Astrocyte (in vitro differentiated cells and primary cell): ENCODE results near the gene ZBTB24.

Experiments used
- EZH2 ChIP-seq: IDR thresholded peaks from 2 replicates; pipeline ENCODE4 v1.6.1; 2012; ENCODE audit warnings: mild to moderate bottlenecking, low read length, inconsistent platforms; ENCODE audit not compliant: insufficient read depth
- TF ChIP-seq, protein P1 (sequence below): IDR thresholded peaks from 2 replicates; pipeline ENCODE4 v1.5.1; 2011; ENCODE audit warnings: low read depth, mild to moderate bottlenecking, inconsistent platforms, low read length, moderate library complexity; ENCODE audit not compliant: insufficient read depth

DNA sequence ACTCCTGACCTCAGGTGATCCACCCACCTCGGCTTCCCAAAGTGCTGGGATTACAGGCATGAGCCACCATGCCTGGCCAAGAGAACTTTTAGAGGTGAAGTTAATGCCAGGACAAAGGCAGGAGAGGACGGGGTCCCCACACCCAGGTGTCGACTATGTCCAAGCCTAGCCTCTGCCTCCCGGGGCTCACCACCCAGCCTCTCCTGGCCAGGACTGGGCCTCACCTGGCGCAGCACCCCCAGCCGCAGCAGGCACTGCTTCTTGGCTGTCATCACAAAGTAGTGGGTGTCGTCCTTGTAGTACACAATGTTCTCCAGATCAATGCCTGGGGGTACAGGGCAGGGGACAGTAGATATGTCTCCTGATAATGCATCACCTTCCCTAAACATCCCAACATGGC is 31.6 kb downstream of the ZBTB24 start:
- TF ChIP-seq, protein P1, sequence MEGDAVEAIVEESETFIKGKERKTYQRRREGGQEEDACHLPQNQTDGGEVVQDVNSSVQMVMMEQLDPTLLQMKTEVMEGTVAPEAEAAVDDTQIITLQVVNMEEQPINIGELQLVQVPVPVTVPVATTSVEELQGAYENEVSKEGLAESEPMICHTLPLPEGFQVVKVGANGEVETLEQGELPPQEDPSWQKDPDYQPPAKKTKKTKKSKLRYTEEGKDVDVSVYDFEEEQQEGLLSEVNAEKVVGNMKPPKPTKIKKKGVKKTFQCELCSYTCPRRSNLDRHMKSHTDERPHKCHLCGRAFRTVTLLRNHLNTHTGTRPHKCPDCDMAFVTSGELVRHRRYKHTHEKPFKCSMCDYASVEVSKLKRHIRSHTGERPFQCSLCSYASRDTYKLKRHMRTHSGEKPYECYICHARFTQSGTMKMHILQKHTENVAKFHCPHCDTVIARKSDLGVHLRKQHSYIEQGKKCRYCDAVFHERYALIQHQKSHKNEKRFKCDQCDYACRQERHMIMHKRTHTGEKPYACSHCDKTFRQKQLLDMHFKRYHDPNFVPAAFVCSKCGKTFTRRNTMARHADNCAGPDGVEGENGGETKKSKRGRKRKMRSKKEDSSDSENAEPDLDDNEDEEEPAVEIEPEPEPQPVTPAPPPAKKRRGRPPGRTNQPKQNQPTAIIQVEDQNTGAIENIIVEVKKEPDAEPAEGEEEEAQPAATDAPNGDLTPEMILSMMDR = no peak
- no peak for TF ChIP-seq EZH2
